Naive B cell (primary cell): Measurements from ENCODE around the gene RBM14. TPM values are rescaled to one million over a fixed set of nuclear protein-coding genes. Genes with fewer than 3 reads are reported as not detected.

Experiments
- ATAC-seq, 2 donors: fragments of 150-1000 bp; cut with Tn5 transposase; 2 replicates each; pipeline ENCODE4 v1.10.0; 2021; ENCODE audit warnings: low read depth in 2 of 2, mild to moderate bottlenecking in 2 of 2, moderate library complexity in 2 of 2
- DNase-seq: peaks from one replicate; pipeline ENCODE4 v3.0.0; 2022
- H3K27ac Mint-ChIP-seq, 6 donors: one replicate each; pipeline ENCODE4 v1.8.0; 2020 to 2022; ENCODE audit warnings: mild to moderate bottlenecking in 6 of 6, mixed read lengths in 6 of 6, moderate library complexity in 5 of 6, inconsistent platforms in 2 of 6
- H3K27me3 Mint-ChIP-seq, 3 donors: one replicate each; pipeline ENCODE4 v1.8.0; 2021 to 2022; ENCODE audit warnings: mixed read lengths in 3 of 3, mild to moderate bottlenecking in 1 of 3
- H3K36me3 Mint-ChIP-seq, 2 donors: one replicate each; pipeline ENCODE4 v1.8.0; 2020 to 2022; ENCODE audit warnings: mixed read lengths in 2 of 2, inconsistent platforms in 1 of 2, mild to moderate bottlenecking in 1 of 2
- H3K4me1 Mint-ChIP-seq, 3 donors: one replicate each; pipeline ENCODE4 v1.8.0; 2020 to 2022; ENCODE audit warnings: mixed read lengths in 3 of 3, inconsistent platforms in 1 of 3, mild to moderate bottlenecking in 1 of 3, moderate library complexity in 1 of 3
- H3K4me3 Mint-ChIP-seq, 8 donors: one replicate each; pipeline ENCODE4 v1.8.0; 2020 to 2022; ENCODE audit warnings: mild to moderate bottlenecking in 8 of 8, mixed read lengths in 8 of 8, moderate library complexity in 8 of 8, inconsistent platforms in 2 of 8
- H3K9me3 Mint-ChIP-seq, 7 donors: one replicate each; pipeline ENCODE4 v1.8.0; 2020 to 2022; ENCODE audit warnings: mixed read lengths in 7 of 7, mild to moderate bottlenecking in 5 of 7, inconsistent platforms in 2 of 7, moderate library complexity in 1 of 7
- polyA plus RNA-seq, 6 donors: library from polyadenylated mRNA; unstranded; fragments of 300-500 nt; fragmentation: Illumina TruSeq; gene quantifications; one replicate each; pipeline ENCODE4 v1.2.3, GENCODE V29; 2021; ENCODE audit warnings: low read depth in 6 of 6

The RBM14 gene
- polyA plus RNA-seq, 6 donors from 2014 or later, result 68.0 to 97.2 (median 86.4) TPM

- ATAC-seq (no peak), DNase-seq (no peak)
- peaks cover 13 to 17% of the 10 kb centered on the region in 2 donors for H3K36me3 Mint-ChIP-seq
- no peaks in the 10 kb centered on the region for H3K9me3 Mint-ChIP-seq
- H3K27ac Mint-ChIP-seq, result peak overlapping the region in 3 of 6 donors; percentile 54 to 78 (median 76)
- peaks cover 24 to 39% (median 34%) of the 10 kb centered on the region in 3 donors for H3K4me1 Mint-ChIP-seq
- no peaks in the 10 kb centered on the region for H3K27me3 Mint-ChIP-seq
- H3K4me3 Mint-ChIP-seq, result no peak overlapping the region
Measured at GRCh38 chr11:66649903-66650302, 33.5 kb downstream of the RBM14 start.

GRCh38 chr11:66651016-66651415 lies 34.6 kb downstream of the RBM14 start:
- Mint-ChIP-seq H3K4me3 (no peak overlapping the region), H3K27ac (peak overlapping the region in 3 of 6 donors; percentile 20 to 42 (median 31)), H3K36me3 (peaks cover 4 to 15% of the 10 kb centered on the region in 2 donors), H3K9me3 (no peaks in the 10 kb centered on the region), H3K4me1 (peaks cover 19 to 33% (median 27%) of the 10 kb centered on the region in 3 donors), H3K27me3 (no peaks in the 10 kb centered on the region)
- ATAC-seq, result no peak
- DNase-seq, result no peak

- H3K4me3 Mint-ChIP-seq, result no peak overlapping the region
- DNase-seq (no peak), ATAC-seq (no peak)
- H3K9me3 Mint-ChIP-seq, result no peaks in the 10 kb centered on the region
- peak overlapping the region in 2 of 6 donors; percentile 77 to 85 for H3K27ac Mint-ChIP-seq
- no peaks in the 10 kb centered on the region for H3K27me3 Mint-ChIP-seq
- H3K4me1 Mint-ChIP-seq, result peaks cover 6 to 20% (median 19%) of the 10 kb centered on the region in 3 donors
- H3K36me3 Mint-ChIP-seq, result peaks cover 0 to 1% of the 10 kb centered on the region in 2 donors
Measured at GRCh38 chr11:66652651-66653050, 36.2 kb downstream of the RBM14 start.

GRCh38 chr11:66653123-66653522 lies 36.7 kb downstream of the RBM14 start:
- no peak overlapping the region for H3K4me3 Mint-ChIP-seq
- no peak for DNase-seq
- H3K4me1 Mint-ChIP-seq, result peaks cover 5 to 20% (median 17%) of the 10 kb centered on the region in 3 donors
- peak overlapping the region in 3 of 6 donors; percentile 34 to 77 (median 66) for H3K27ac Mint-ChIP-seq
- no peaks in the 10 kb centered on the region for H3K36me3 Mint-ChIP-seq
- H3K27me3 Mint-ChIP-seq, result no peaks in the 10 kb centered on the region
- H3K9me3 Mint-ChIP-seq, result no peaks in the 10 kb centered on the region
- no peak for ATAC-seq

GRCh38 chr11:66659763-66660162 lies 43.3 kb downstream of the RBM14 start:
- peak overlapping the region; percentile 85 to 97 (median 90) for H3K27ac Mint-ChIP-seq
- H3K9me3 Mint-ChIP-seq, result peaks cover 0 to 5% (median 0%) of the 10 kb centered on the region in 7 donors
- DNase-seq, result peak; percentile 20
- no peaks in the 10 kb centered on the region for H3K27me3 Mint-ChIP-seq
- peaks cover 9 to 11% of the 10 kb centered on the region in 2 donors for H3K36me3 Mint-ChIP-seq
- ATAC-seq, result peak; percentile 65 to 69
- H3K4me3 Mint-ChIP-seq, result peak overlapping the region; percentile 31 to 89 (median 76)
- H3K4me1 Mint-ChIP-seq, result peaks cover 27 to 55% (median 29%) of the 10 kb centered on the region in 3 donors

- no peak for ATAC-seq
- peaks cover 16 to 18% of the 10 kb centered on the region in 2 donors for H3K36me3 Mint-ChIP-seq
Measured at GRCh38 chr11:66663741-66664296, 47.4 kb downstream of the RBM14 start.

GRCh38 chr11:66665369-66665768 lies 48.9 kb downstream of the RBM14 start:
- peak overlapping the region in 5 of 6 donors; percentile 13 to 88 (median 54) for H3K27ac Mint-ChIP-seq
- DNase-seq, result no peak
- no peaks in the 10 kb centered on the region for H3K27me3 Mint-ChIP-seq
- no peak overlapping the region for H3K4me3 Mint-ChIP-seq
- H3K9me3 Mint-ChIP-seq, result no peaks in the 10 kb centered on the region
- peaks cover 8 to 17% of the 10 kb centered on the region in 2 donors for H3K36me3 Mint-ChIP-seq
- H3K4me1 Mint-ChIP-seq, result peaks cover 12 to 45% (median 17%) of the 10 kb centered on the region in 3 donors
- no peak for ATAC-seq

More at GRCh38 chr11:66663741-66664296, 47.4 kb downstream of the RBM14 start:
- Mint-ChIP-seq H3K27ac (peak overlapping the region in 2 of 6 donors; percentile 38 to 89), H3K27me3 (no peaks in the 10 kb centered on the region), H3K4me1 (peaks cover 23 to 50% (median 26%) of the 10 kb centered on the region in 3 donors), H3K4me3 (no peak overlapping the region), H3K9me3 (peaks cover 0 to 5% (median 0%) of the 10 kb centered on the region in 7 donors)
- DNase-seq, result no peak

- peaks cover 16 to 55% (median 20%) of the 10 kb centered on the region in 3 donors for H3K4me1 Mint-ChIP-seq
- ATAC-seq (no peak), DNase-seq (no peak)
- no peaks in the 10 kb centered on the region for H3K9me3 Mint-ChIP-seq
- peak overlapping the region in 4 of 6 donors; percentile 25 to 87 (median 40) for H3K27ac Mint-ChIP-seq
- no peak overlapping the region for H3K4me3 Mint-ChIP-seq
- peaks cover 0 to 6% of the 10 kb centered on the region in 2 donors for H3K36me3 Mint-ChIP-seq
- no peaks in the 10 kb centered on the region for H3K27me3 Mint-ChIP-seq
Measured at GRCh38 chr11:66670816-66671215, 54.4 kb downstream of the RBM14 start.

GRCh38 chr11:66674964-66675602 lies 58.7 kb downstream of the RBM14 start:
- Mint-ChIP-seq H3K27ac (peak overlapping the region in 3 of 6 donors; percentile 71 to 98 (median 75)), H3K4me3 (peak overlapping the region; percentile 10 to 99 (median 50)), H3K9me3 (no peaks in the 10 kb centered on the region), H3K36me3 (no peaks in the 10 kb centered on the region), H3K4me1 (peaks cover 30 to 63% (median 45%) of the 10 kb centered on the region in 3 donors), H3K27me3 (no peaks in the 10 kb centered on the region)
- DNase-seq (no peak), ATAC-seq (no peak)

- Mint-ChIP-seq H3K9me3 (no peaks in the 10 kb centered on the region), H3K4me3 (peak overlapping the region; percentile 94 to 99 (median 98)), H3K27ac (peak overlapping the region in 5 of 6 donors; percentile 67 to 100 (median 99)), H3K36me3 (no peaks in the 10 kb centered on the region), H3K27me3 (no peaks in the 10 kb centered on the region), H3K4me1 (peaks cover 26 to 58% (median 38%) of the 10 kb centered on the region in 3 donors)
- ATAC-seq (no peak), DNase-seq (peak; percentile 25)
Measured at GRCh38 chr11:66676282-66676919, 60.0 kb downstream of the RBM14 start.

Other genes with a start within 250 kb of the RBM14 start
- 1 to 10 TPM; 1.1 to 3.7 (median 2.4) TPM for gene SLC29A2, start 244.9 kb upstream of the RBM14 start, polyA plus RNA-seq
- not detected for gene NPAS4, start 195.6 kb upstream of the RBM14 start, polyA plus RNA-seq
- 10 to 100 TPM; 69.1 to 95.1 (median 75.1) TPM for gene MRPL11, start 177.8 kb upstream of the RBM14 start, polyA plus RNA-seq
- 1 to 10 TPM; 4.7 to 9.4 (median 5.4) TPM for gene PELI3, start 149.7 kb upstream of the RBM14 start, polyA plus RNA-seq
- gene DPP3, start 136.2 kb upstream of the RBM14 start, polyA plus RNA-seq, result 10 to 100 TPM; 22.8 to 36.1 (median 23.8) TPM
- gene BBS1, start 106.0 kb upstream of the RBM14 start, polyA plus RNA-seq, result 10 to 100 TPM in 2 of 6 donors, 1 to 10 TPM in 4; 3.2 to 13.8 (median 9.9) TPM
- 10 to 100 TPM; 12.3 to 19.3 (median 17.0) TPM for gene ZDHHC24, start 70.6 kb upstream of the RBM14 start, polyA plus RNA-seq
- gene ACTN3, start 69.7 kb upstream of the RBM14 start, polyA plus RNA-seq, result not detected
- 10 to 100 TPM in 4 of 6 donors, 1 to 10 TPM in 2; 5.0 to 14.3 (median 11.4) TPM for gene CTSF, start 48.0 kb upstream of the RBM14 start, polyA plus RNA-seq
- under 1 TPM in 2 of 6 donors, not detected in 4; 0.13 to 0.30 TPM for gene CCDC87, start 23.6 kb upstream of the RBM14 start, polyA plus RNA-seq
- gene CCS, start 23.4 kb upstream of the RBM14 start, polyA plus RNA-seq, result 10 to 100 TPM; 51.8 to 87.8 (median 66.4) TPM
- 100 to 1,000 TPM; 197 to 275 (median 228) TPM for gene RBM4, start 22.1 kb downstream of the RBM14 start, polyA plus RNA-seq
- gene RBM4B, start 61.3 kb downstream of the RBM14 start, polyA plus RNA-seq, result 10 to 100 TPM; 12.2 to 39.8 (median 24.7) TPM
- gene SPTBN2, start 112.6 kb downstream of the RBM14 start, polyA plus RNA-seq, result 1 to 10 TPM in 1 of 6 donors, under 1 TPM in 2, not detected in 3; 0.52 to 1.2 (median 0.60) TPM
- 10 to 100 TPM; 16.3 to 31.9 (median 19.3) TPM for gene RCE1, start 226.8 kb downstream of the RBM14 start, polyA plus RNA-seq
- gene LRFN4, start 240.4 kb downstream of the RBM14 start, polyA plus RNA-seq, result 1 to 10 TPM in 2 of 6 donors, under 1 TPM in 4; 0.19 to 1.7 (median 0.70) TPM